Measurements from ENCODE around the gene GPSM3. TPM values are rescaled to one million over a fixed set of nuclear protein-coding genes. Genes with fewer than 3 reads are reported as not detected.
A peak's percentile ranks its signal among the peaks of the same experiment; 100 is the strongest.

GPSM3 gene
- total and polyA plus RNA-seq, 2 of the 13 experiments (the other 11 are each of a cell fraction or from before 2014, with no cell fraction given): 0.18 to 6.2 TPM

DNA sequence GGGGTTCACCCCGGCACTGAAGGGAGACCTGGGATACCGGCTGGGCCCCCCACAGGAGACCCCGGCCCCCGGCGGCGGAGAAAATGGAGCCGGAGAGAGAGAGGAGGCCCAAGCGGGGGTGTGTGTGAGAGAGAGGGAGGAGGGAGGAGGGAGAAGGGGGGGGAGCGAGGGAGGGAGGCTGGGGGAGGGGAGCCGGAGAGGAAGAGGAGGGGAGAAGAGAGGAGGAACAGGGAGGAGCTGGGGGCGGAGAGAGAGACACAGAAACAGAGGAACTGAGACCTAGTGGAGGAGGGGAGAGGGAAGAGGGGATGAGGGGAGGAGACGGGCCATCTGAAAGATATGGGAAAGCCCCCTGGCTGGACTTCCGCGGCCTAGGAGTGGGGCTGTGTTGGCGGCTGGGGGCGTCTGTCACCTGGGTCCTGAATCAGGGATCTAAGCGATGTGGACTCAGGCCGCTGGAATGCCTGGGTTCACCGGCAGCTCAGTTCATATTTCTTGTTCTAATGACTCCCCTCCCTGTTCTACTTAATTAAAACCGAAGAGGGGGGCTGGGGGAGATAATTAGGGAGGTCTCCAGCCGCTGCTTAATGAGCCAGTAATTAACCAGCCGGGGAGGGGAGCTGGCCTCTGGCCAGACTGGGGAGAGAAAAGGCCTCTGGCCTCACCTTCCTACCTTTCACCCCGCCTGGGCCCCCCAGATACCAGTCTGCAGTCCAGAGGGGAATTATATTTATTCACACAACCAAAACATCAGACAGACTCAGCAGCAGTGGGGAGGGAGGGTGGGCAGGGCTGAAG lies 2.2 kb downstream of the GPSM3 start, which contains the start of gene PBX2 (continued):
- TF ChIP-seq, protein P1, sequence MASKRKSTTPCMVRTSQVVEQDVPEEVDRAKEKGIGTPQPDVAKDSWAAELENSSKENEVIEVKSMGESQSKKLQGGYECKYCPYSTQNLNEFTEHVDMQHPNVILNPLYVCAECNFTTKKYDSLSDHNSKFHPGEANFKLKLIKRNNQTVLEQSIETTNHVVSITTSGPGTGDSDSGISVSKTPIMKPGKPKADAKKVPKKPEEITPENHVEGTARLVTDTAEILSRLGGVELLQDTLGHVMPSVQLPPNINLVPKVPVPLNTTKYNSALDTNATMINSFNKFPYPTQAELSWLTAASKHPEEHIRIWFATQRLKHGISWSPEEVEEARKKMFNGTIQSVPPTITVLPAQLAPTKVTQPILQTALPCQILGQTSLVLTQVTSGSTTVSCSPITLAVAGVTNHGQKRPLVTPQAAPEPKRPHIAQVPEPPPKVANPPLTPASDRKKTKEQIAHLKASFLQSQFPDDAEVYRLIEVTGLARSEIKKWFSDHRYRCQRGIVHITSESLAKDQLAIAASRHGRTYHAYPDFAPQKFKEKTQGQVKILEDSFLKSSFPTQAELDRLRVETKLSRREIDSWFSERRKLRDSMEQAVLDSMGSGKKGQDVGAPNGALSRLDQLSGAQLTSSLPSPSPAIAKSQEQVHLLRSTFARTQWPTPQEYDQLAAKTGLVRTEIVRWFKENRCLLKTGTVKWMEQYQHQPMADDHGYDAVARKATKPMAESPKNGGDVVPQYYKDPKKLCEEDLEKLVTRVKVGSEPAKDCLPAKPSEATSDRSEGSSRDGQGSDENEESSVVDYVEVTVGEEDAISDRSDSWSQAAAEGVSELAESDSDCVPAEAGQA (IDR thresholded peaks at IDR 0.05; ENCODE audit: low read depth): no peak
- TF ChIP-seq, protein P1 (CRISPR knock-in tag; IDR thresholded peaks at IDR 0.05; ENCODE audit: borderline replicate concordance): no peak
- TF ChIP-seq ZNF256 (CRISPR knock-in tag; conservative IDR thresholded peaks at IDR 0.05): no peak
- TF ChIP-seq ZNF143 (CRISPR knock-in tag; IDR thresholded peaks at IDR 0.05): no peak
- TF ChIP-seq ZNF121 (CRISPR knock-in tag; IDR thresholded peaks at IDR 0.05): no peak
- TF ChIP-seq AGO1 (IDR thresholded peaks at IDR 0.05; ENCODE audit: low read depth, low read length, poor library complexity, severe bottlenecking): no peak
- TF ChIP-seq ZC3H13 (CRISPR knock-in tag; IDR thresholded peaks at IDR 0.05): no peak
- peak; percentile 94 for TF ChIP-seq ZNF746 (CRISPR knock-in tag; IDR thresholded peaks at IDR 0.05)
- TF ChIP-seq ZSCAN29 (CRISPR knock-in tag; conservative IDR thresholded peaks at IDR 0.05): no peak
- TF ChIP-seq KMT2A (CRISPR knock-in tag; IDR thresholded peaks at IDR 0.05): no peak; the same call in 1 of the 2 replicates
- TF ChIP-seq JDP2 (CRISPR knock-in tag; IDR thresholded peaks at IDR 0.05; ENCODE audit: borderline replicate concordance): no peak
- TF ChIP-seq, protein P2, sequence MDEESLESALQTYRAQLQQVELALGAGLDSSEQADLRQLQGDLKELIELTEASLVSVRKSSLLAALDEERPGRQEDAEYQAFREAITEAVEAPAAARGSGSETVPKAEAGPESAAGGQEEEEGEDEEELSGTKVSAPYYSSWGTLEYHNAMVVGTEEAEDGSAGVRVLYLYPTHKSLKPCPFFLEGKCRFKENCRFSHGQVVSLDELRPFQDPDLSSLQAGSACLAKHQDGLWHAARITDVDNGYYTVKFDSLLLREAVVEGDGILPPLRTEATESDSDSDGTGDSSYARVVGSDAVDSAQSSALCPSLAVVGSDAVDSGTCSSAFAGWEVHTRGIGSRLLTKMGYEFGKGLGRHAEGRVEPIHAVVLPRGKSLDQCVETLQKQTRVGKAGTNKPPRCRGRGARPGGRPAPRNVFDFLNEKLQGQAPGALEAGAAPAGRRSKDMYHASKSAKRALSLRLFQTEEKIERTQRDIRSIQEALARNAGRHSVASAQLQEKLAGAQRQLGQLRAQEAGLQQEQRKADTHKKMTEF (CRISPR knock-in tag; IDR thresholded peaks at IDR 0.05): peak; percentile 46; the same call in 1 of the 2 replicates
- TF ChIP-seq NR3C1 (CRISPR knock-in tag; IDR thresholded peaks at IDR 0.05): no peak
- TF ChIP-seq TP53 (CRISPR knock-in tag; conservative IDR thresholded peaks at IDR 0.05): no peak
- TF ChIP-seq ZNF850 (CRISPR knock-in tag; conservative IDR thresholded peaks at IDR 0.05): no peak
- TF ChIP-seq, protein P3, sequence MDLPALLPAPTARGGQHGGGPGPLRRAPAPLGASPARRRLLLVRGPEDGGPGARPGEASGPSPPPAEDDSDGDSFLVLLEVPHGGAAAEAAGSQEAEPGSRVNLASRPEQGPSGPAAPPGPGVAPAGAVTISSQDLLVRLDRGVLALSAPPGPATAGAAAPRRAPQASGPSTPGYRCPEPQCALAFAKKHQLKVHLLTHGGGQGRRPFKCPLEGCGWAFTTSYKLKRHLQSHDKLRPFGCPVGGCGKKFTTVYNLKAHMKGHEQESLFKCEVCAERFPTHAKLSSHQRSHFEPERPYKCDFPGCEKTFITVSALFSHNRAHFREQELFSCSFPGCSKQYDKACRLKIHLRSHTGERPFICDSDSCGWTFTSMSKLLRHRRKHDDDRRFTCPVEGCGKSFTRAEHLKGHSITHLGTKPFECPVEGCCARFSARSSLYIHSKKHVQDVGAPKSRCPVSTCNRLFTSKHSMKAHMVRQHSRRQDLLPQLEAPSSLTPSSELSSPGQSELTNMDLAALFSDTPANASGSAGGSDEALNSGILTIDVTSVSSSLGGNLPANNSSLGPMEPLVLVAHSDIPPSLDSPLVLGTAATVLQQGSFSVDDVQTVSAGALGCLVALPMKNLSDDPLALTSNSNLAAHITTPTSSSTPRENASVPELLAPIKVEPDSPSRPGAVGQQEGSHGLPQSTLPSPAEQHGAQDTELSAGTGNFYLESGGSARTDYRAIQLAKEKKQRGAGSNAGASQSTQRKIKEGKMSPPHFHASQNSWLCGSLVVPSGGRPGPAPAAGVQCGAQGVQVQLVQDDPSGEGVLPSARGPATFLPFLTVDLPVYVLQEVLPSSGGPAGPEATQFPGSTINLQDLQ (CRISPR knock-in tag; IDR thresholded peaks at IDR 0.05): no peak
- TF ChIP-seq STAT5B (CRISPR knock-in tag; IDR thresholded peaks at IDR 0.05): no peak
- TF ChIP-seq KLF13 (CRISPR knock-in tag; IDR thresholded peaks at IDR 0.05): no peak
